Neural progenitor cell (in vitro differentiated cells): ENCODE data around the gene CFAP20DC. TPM values are rescaled to one million over a fixed set of nuclear protein-coding genes. Genes with fewer than 3 reads are reported as not detected.

Source experiments
- DNase-seq: peaks from one replicate; pipeline ENCODE4 v3.0.0-alpha.2; 2016; ENCODE audit warnings: low spot score
- H2AFZ ChIP-seq: fragments of 200-600 bp; sonication (generic); replicated peaks from 2 replicates; pipeline ENCODE4 v1.6.1; 2016; ENCODE audit warnings: antibody characterized with exemption
- H3F3A ChIP-seq: fragments of 200-600 bp; sonication (generic); 2 replicates; pipeline ENCODE4 v1.6.1; 2016; ENCODE audit warnings: antibody characterized with exemption, low read depth
- H3K27ac ChIP-seq: fragments of 200-600 bp; sonication (generic); 2 replicates; pipeline ENCODE4 v1.5.1; 2016; ENCODE audit warnings: mild to moderate bottlenecking
- H3K27me3 ChIP-seq: fragments of 200-600 bp; sonication (generic); 2 replicates; pipeline ENCODE4 v1.6.1; 2016; ENCODE audit warnings: mild to moderate bottlenecking, moderate library complexity
- H3K36me3 ChIP-seq: fragments of 200-600 bp; sonication (generic); 2 replicates; pipeline ENCODE4 v1.5.1; 2016
- H3K4me1 ChIP-seq: fragments of 200-600 bp; sonication (generic); 2 replicates; pipeline ENCODE4 v1.6.1; 2016; ENCODE audit warnings: mixed run types
- H3K4me2 ChIP-seq: fragments of 200-600 bp; sonication (generic); 2 replicates; pipeline ENCODE4 v1.6.1; 2016
- H3K4me3 ChIP-seq: fragments of 200-600 bp; sonication (generic); 2 replicates; pipeline ENCODE4 v1.5.1; 2016
- H3K79me2 ChIP-seq: fragments of 200-600 bp; sonication (generic); 2 replicates; pipeline ENCODE4 v1.6.1; 2016; ENCODE audit warnings: low read depth
- H3K9ac ChIP-seq: fragments of 200-600 bp; sonication (generic); 2 replicates; pipeline ENCODE4 v1.6.1; 2016
- H3K9me3 ChIP-seq: fragments of 200-600 bp; sonication (generic); 2 replicates; pipeline ENCODE4 v1.5.1; 2016; ENCODE audit warnings: low read depth
- H4K20me1 ChIP-seq: fragments of 200-600 bp; sonication (generic); 2 replicates; pipeline ENCODE4 v1.6.1; 2016; ENCODE audit warnings: low read depth
- H3K27ac Mint-ChIP-seq: 3 replicates; pipeline ENCODE4 v1.8.0; 2021; ENCODE audit warnings: mixed read lengths
- H3K27me3 Mint-ChIP-seq: 2 replicates; pipeline ENCODE4 v1.8.0; 2022; ENCODE audit warnings: low read depth, mild to moderate bottlenecking, inconsistent platforms, moderate library complexity, mixed read lengths; ENCODE audit not compliant: insufficient read depth
- H3K36me3 Mint-ChIP-seq: 3 replicates; pipeline ENCODE4 v1.8.0; 2021; ENCODE audit warnings: mixed read lengths
- H3K4me1 Mint-ChIP-seq: 3 replicates; pipeline ENCODE4 v1.8.0; 2021; ENCODE audit warnings: mixed read lengths
- H3K4me3 Mint-ChIP-seq: 3 replicates; pipeline ENCODE4 v1.8.0; 2021; ENCODE audit warnings: mild to moderate bottlenecking, moderate library complexity, mixed read lengths
- H3K9me3 Mint-ChIP-seq: 3 replicates; pipeline ENCODE4 v1.8.0; 2020; ENCODE audit warnings: mixed read lengths
- EZH2 ChIP-seq: fragments of 200-600 bp; sonication (generic); IDR thresholded peaks from 2 replicates; pipeline ENCODE4 v1.6.1; 2017; ENCODE audit warnings: antibody characterized with exemption, mild to moderate bottlenecking, moderate library complexity
- EZH2phosphoT487 ChIP-seq: fragments of 200-600 bp; sonication (generic); IDR thresholded peaks from 2 replicates; pipeline ENCODE4 v1.6.1; 2017; ENCODE audit warnings: antibody characterized with exemption
- total RNA-seq: library from RNA; depleted of rRNA; stranded (reverse); fragments of >200 nt; gene quantifications from 2 replicates; pipeline ENCODE4 v1.2.3, GENCODE V29; 2015; ENCODE audit warnings: low replicate concordance
- TF ChIP-seq, protein P1 (sequence below): fragments of 200-600 bp; sonication (generic); IDR thresholded peaks from 2 replicates; pipeline ENCODE4 v1.5.1; 2017; ENCODE audit warnings: antibody characterized with exemption, mild to moderate bottlenecking

The CFAP20DC gene
- total RNA-seq, 1 donor from 2014 or later: 14.0 TPM

DNA sequence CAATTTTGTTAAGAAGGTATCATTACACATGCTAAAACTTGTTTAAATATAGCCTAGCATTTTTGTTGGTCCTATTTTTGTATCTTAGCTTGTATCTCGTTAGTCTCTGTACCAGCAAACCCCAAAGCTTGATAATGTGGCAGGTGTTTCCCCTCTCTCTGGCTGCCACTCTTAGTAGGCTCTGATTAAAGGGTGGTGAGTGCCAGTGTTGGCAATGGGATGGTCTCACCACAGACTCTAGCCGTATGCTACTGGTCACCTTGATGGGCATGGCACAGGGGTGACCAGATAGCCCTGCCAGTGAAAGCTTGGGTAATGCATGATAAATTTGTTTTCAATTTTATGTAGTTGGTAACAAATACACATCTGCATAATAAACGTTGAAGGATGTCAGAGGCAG lies 188.3 kb downstream of the CFAP20DC start:
- Histone ChIP-seq H3K4me3 (no peak overlapping the region), H3K9ac (no peak overlapping the region), H3K9me3 (no peaks in the 10 kb centered on the region), H3K27me3 (no peaks in the 10 kb centered on the region), H3K4me2 (no peak overlapping the region), H2AFZ (no peak overlapping the region), H3K4me1 (no peaks in the 10 kb centered on the region), H3F3A (no peaks in the 10 kb centered on the region), H4K20me1 (no peaks in the 10 kb centered on the region), H3K27ac (no peak overlapping the region), H3K36me3 (no peaks in the 10 kb centered on the region), H3K79me2 (no peaks in the 10 kb centered on the region)
- H3K4me3 Mint-ChIP-seq: no peak overlapping the region
- H3K4me1 Mint-ChIP-seq: no peaks in the 10 kb centered on the region
- no peaks in the 10 kb centered on the region for H3K27me3 Mint-ChIP-seq
- no peaks in the 10 kb centered on the region for H3K36me3 Mint-ChIP-seq
- no peaks in the 10 kb centered on the region for H3K9me3 Mint-ChIP-seq
- TF ChIP-seq, protein P1, sequence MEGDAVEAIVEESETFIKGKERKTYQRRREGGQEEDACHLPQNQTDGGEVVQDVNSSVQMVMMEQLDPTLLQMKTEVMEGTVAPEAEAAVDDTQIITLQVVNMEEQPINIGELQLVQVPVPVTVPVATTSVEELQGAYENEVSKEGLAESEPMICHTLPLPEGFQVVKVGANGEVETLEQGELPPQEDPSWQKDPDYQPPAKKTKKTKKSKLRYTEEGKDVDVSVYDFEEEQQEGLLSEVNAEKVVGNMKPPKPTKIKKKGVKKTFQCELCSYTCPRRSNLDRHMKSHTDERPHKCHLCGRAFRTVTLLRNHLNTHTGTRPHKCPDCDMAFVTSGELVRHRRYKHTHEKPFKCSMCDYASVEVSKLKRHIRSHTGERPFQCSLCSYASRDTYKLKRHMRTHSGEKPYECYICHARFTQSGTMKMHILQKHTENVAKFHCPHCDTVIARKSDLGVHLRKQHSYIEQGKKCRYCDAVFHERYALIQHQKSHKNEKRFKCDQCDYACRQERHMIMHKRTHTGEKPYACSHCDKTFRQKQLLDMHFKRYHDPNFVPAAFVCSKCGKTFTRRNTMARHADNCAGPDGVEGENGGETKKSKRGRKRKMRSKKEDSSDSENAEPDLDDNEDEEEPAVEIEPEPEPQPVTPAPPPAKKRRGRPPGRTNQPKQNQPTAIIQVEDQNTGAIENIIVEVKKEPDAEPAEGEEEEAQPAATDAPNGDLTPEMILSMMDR: no peak
- no peak for DNase-seq
- no peak overlapping the region for H3K27ac Mint-ChIP-seq

- no peaks in the 10 kb centered on the region for H3K9me3 Mint-ChIP-seq
- H3K27ac Mint-ChIP-seq: no peak overlapping the region
- H3K4me3 Mint-ChIP-seq: no peak overlapping the region
These were observed 191.7 kb downstream of the CFAP20DC start for GRCh38 chr3:58858126-58858525.

GRCh38 chr3:58857402-58857801 lies 192.4 kb downstream of the CFAP20DC start:
- Mint-ChIP-seq H3K4me3 (no peak overlapping the region), H3K4me1 (no peaks in the 10 kb centered on the region)
- DNase-seq: no peak

More at GRCh38 chr3:58858126-58858525, 191.7 kb downstream of the CFAP20DC start:
- no peaks in the 10 kb centered on the region for H4K20me1 ChIP-seq
- no peak overlapping the region for H2AFZ ChIP-seq
- DNase-seq: no peak
- no peaks in the 10 kb centered on the region for H3K36me3 ChIP-seq
- no peak overlapping the region for H3K4me3 ChIP-seq
- TF ChIP-seq EZH2 (no peak), EZH2phosphoT487 (no peak)
- TF ChIP-seq, protein P1: no peak
- Mint-ChIP-seq H3K27me3 (no peaks in the 10 kb centered on the region), H3K36me3 (no peaks in the 10 kb centered on the region), H3K4me1 (no peaks in the 10 kb centered on the region)
- H3K4me2 ChIP-seq: no peak overlapping the region
- no peaks in the 10 kb centered on the region for H3K79me2 ChIP-seq
- no peak overlapping the region for H3K9ac ChIP-seq
- H3K27ac ChIP-seq: no peak overlapping the region
- H3F3A ChIP-seq: no peaks in the 10 kb centered on the region
- no peaks in the 10 kb centered on the region for H3K4me1 ChIP-seq
- no peaks in the 10 kb centered on the region for H3K27me3 ChIP-seq
- no peaks in the 10 kb centered on the region for H3K9me3 ChIP-seq

More at GRCh38 chr3:58857402-58857801, 192.4 kb downstream of the CFAP20DC start:
- Histone ChIP-seq H3K27me3 (no peaks in the 10 kb centered on the region), H3K4me2 (no peak overlapping the region), H3K4me1 (no peaks in the 10 kb centered on the region), H2AFZ (no peak overlapping the region), H3K9me3 (no peaks in the 10 kb centered on the region), H3K4me3 (no peak overlapping the region), H3K27ac (no peak overlapping the region), H4K20me1 (no peaks in the 10 kb centered on the region), H3F3A (no peaks in the 10 kb centered on the region), H3K36me3 (no peaks in the 10 kb centered on the region), H3K9ac (no peak overlapping the region), H3K79me2 (no peaks in the 10 kb centered on the region)
- H3K36me3 Mint-ChIP-seq: no peaks in the 10 kb centered on the region
- H3K27ac Mint-ChIP-seq: no peak overlapping the region
- H3K27me3 Mint-ChIP-seq: no peaks in the 10 kb centered on the region
- TF ChIP-seq, protein P1: no peak
- TF ChIP-seq EZH2: no peak
- no peak for TF ChIP-seq EZH2phosphoT487
- H3K9me3 Mint-ChIP-seq: no peaks in the 10 kb centered on the region
